ENCODE results near the gene BBS9.

DNA sequence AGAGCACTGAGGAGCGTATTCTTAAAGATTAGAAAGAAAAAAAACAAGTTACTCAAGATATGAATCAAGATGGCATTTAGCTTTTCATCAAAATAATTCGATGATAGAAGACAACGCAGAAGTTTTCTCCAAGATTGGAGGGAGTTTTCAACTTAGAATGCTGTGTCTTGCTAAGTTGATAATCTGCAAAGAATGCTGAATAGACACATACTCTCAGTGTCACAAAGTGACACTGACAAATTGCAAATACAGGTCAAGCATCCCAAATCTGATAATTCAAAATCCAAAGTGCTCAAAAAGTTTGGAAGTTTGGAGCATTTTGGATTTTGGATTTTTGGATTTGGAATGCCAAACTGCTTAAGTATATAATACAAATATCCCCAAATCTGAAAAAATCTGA is 243.8 kb downstream of the BBS9 start:
- TF ChIP-seq, protein P1, sequence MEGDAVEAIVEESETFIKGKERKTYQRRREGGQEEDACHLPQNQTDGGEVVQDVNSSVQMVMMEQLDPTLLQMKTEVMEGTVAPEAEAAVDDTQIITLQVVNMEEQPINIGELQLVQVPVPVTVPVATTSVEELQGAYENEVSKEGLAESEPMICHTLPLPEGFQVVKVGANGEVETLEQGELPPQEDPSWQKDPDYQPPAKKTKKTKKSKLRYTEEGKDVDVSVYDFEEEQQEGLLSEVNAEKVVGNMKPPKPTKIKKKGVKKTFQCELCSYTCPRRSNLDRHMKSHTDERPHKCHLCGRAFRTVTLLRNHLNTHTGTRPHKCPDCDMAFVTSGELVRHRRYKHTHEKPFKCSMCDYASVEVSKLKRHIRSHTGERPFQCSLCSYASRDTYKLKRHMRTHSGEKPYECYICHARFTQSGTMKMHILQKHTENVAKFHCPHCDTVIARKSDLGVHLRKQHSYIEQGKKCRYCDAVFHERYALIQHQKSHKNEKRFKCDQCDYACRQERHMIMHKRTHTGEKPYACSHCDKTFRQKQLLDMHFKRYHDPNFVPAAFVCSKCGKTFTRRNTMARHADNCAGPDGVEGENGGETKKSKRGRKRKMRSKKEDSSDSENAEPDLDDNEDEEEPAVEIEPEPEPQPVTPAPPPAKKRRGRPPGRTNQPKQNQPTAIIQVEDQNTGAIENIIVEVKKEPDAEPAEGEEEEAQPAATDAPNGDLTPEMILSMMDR (conservative IDR thresholded peaks at IDR 0.05; ENCODE audit: low read depth, low read length): no peak
- TF ChIP-seq RFX5 (IDR thresholded peaks at IDR 0.05; ENCODE audit: low read depth, low read length) (no peak), CEBPB (IDR thresholded peaks at IDR 0.05; ENCODE audit: low read depth, low read length) (no peak), MAZ (IDR thresholded peaks at IDR 0.05; ENCODE audit: borderline replicate concordance, low read depth, low read length) (no peak), RAD21 (IDR thresholded peaks at IDR 0.05; ENCODE audit: low read length) (no peak), POLR2A (IDR thresholded peaks at IDR 0.05; ENCODE audit: low read depth, low read length) (no peak)
